H9 (cell line): ENCODE data around the gene SCGB1A1. TPM values are rescaled to one million over a fixed set of nuclear protein-coding genes. Genes with fewer than 3 reads are reported as not detected.

Experiments
- DNase-seq: peaks from one replicate; pipeline ENCODE4 v3.0.0-alpha.2; 2017
- H2AFZ ChIP-seq: one replicate; pipeline ENCODE4 v1.6.1; 2013; ENCODE audit warnings: mild to moderate bottlenecking, low read length, control low read depth, moderate library complexity
- H2AK5ac ChIP-seq: 2 replicates; pipeline ENCODE4 v1.6.1; 2013; ENCODE audit warnings: low read length, control low read depth, mixed read lengths; ENCODE audit not compliant: insufficient read length
- H2BK120ac ChIP-seq: one replicate; pipeline ENCODE4 v1.6.1; 2013; ENCODE audit warnings: low read depth, mild to moderate bottlenecking, low read length, control low read depth, inconsistent platforms; ENCODE audit not compliant: poor library complexity, severe bottlenecking
- H2BK12ac ChIP-seq: 2 replicates; pipeline ENCODE4 v1.6.1; 2013; ENCODE audit warnings: low read length, control low read depth, mixed read lengths, low read depth; ENCODE audit not compliant: insufficient read length
- H2BK15ac ChIP-seq: 2 replicates; pipeline ENCODE4 v1.6.1; 2013; ENCODE audit warnings: low read depth, low read length, control low read depth
- H2BK20ac ChIP-seq: one replicate; pipeline ENCODE4 v1.6.1; 2013; ENCODE audit warnings: low read depth, mild to moderate bottlenecking, low read length, control low read depth, inconsistent platforms; ENCODE audit not compliant: poor library complexity, severe bottlenecking
- H2BK5ac ChIP-seq: 2 replicates; pipeline ENCODE4 v1.6.1; 2013; ENCODE audit warnings: low read length, control low read depth, mixed read lengths; ENCODE audit not compliant: insufficient read length
- H3K14ac ChIP-seq: 2 replicates; pipeline ENCODE4 v1.6.1; 2013; ENCODE audit warnings: low read length, control low read depth; ENCODE audit not compliant: insufficient read depth
- H3K18ac ChIP-seq: 2 replicates; pipeline ENCODE4 v1.6.1; 2013; ENCODE audit warnings: low read depth, mild to moderate bottlenecking, mixed read lengths, low read length, control low read depth; ENCODE audit not compliant: insufficient read length
- H3K23ac ChIP-seq: 2 replicates; pipeline ENCODE4 v1.6.1; 2013; ENCODE audit warnings: low read length, control low read depth, mixed read lengths, low read depth; ENCODE audit not compliant: insufficient read length
- H3K23me2 ChIP-seq: 2 replicates; pipeline ENCODE4 v1.6.1; 2013; ENCODE audit warnings: low read depth, mild to moderate bottlenecking, mixed read lengths, low read length, control low read depth; ENCODE audit not compliant: insufficient read length, poor library complexity, severe bottlenecking
- H3K27ac ChIP-seq: 2 replicates; pipeline ENCODE4 v1.5.1; 2013; ENCODE audit warnings: low read length, control low read depth, mixed read lengths, low read depth; ENCODE audit not compliant: insufficient read length
- H3K27me3 ChIP-seq: 2 replicates; pipeline ENCODE4 v1.6.1; 2013; ENCODE audit warnings: low read length, control low read depth, inconsistent platforms; ENCODE audit not compliant: insufficient read depth
- H3K4ac ChIP-seq: 2 replicates; pipeline ENCODE4 v1.6.1; 2013; ENCODE audit warnings: low read depth, mild to moderate bottlenecking, control low read depth, inconsistent platforms, low read length, moderate library complexity
- H3K4me1 ChIP-seq: 2 replicates; pipeline ENCODE4 v1.6.1; 2013; ENCODE audit warnings: low read length, control low read depth, inconsistent platforms; ENCODE audit not compliant: insufficient read depth
- H3K4me2 ChIP-seq: 2 replicates; pipeline ENCODE4 v1.6.1; 2013; ENCODE audit warnings: low read length, control low read depth, mixed read lengths; ENCODE audit not compliant: insufficient read length, insufficient read depth
- H3K56ac ChIP-seq: 2 replicates; pipeline ENCODE4 v1.6.1; 2013; ENCODE audit warnings: low read depth, mild to moderate bottlenecking, mixed read lengths, low read length, control low read depth; ENCODE audit not compliant: insufficient read length
- H3K79me1 ChIP-seq: 2 replicates; pipeline ENCODE4 v1.6.1; 2013; ENCODE audit warnings: low read depth, mild to moderate bottlenecking, moderate library complexity, low read length, control low read depth, inconsistent platforms; ENCODE audit not compliant: insufficient read depth, poor library complexity, severe bottlenecking
- H3K79me2 ChIP-seq: 2 replicates; pipeline ENCODE4 v1.6.1; 2013; ENCODE audit warnings: low read length, control low read depth, inconsistent platforms; ENCODE audit not compliant: insufficient read depth
- H3K9ac ChIP-seq: 2 replicates; pipeline ENCODE4 v1.6.1; 2013; ENCODE audit warnings: low read length, control low read depth, mixed read lengths; ENCODE audit not compliant: insufficient read length; ENCODE audit errors: extremely low read depth
- H3K9me3 ChIP-seq: one replicate; pipeline ENCODE4 v1.6.1; 2013; ENCODE audit warnings: low read depth, low read length, inconsistent platforms; ENCODE audit not compliant: control insufficient read depth
- H3T11ph ChIP-seq: one replicate; pipeline ENCODE4 v1.6.1; 2013; ENCODE audit warnings: mild to moderate bottlenecking, low read length, control low read depth, inconsistent platforms
- H4K20me1 ChIP-seq: one replicate; pipeline ENCODE4 v1.6.1; 2013; ENCODE audit not compliant: control insufficient read depth, insufficient read length, insufficient read depth
- H4K5ac ChIP-seq: 2 replicates; pipeline ENCODE4 v1.6.1; 2013; ENCODE audit warnings: low read depth, mild to moderate bottlenecking, mixed read lengths, low read length, control low read depth; ENCODE audit not compliant: insufficient read length
- H4K8ac ChIP-seq: replicated peaks from 2 replicates; pipeline ENCODE4 v1.6.1; 2013; ENCODE audit warnings: low read length, control low read depth, mixed read lengths, low read depth; ENCODE audit not compliant: insufficient read length
- H4K91ac ChIP-seq: 2 replicates; pipeline ENCODE4 v1.6.1; 2013; ENCODE audit warnings: low read depth, mild to moderate bottlenecking, moderate library complexity, mixed read lengths, low read length, control low read depth; ENCODE audit not compliant: insufficient read length
- H3K27ac Mint-ChIP-seq, 3 experiments: 2 replicates in 2 of 3; 3 replicates in 1 of 3; pipeline ENCODE4 v1.8.0; 2020 to 2021; ENCODE audit warnings: mixed read lengths in 3 of 3, mild to moderate bottlenecking in 1 of 3, moderate library complexity in 1 of 3
- H3K27me3 Mint-ChIP-seq: 2 replicates; pipeline ENCODE4 v1.8.0; 2021; ENCODE audit warnings: low read depth, mild to moderate bottlenecking, moderate library complexity, mixed read lengths
- H3K36me3 Mint-ChIP-seq, 3 experiments: 2 replicates in 2 of 3; 3 replicates in 1 of 3; pipeline ENCODE4 v1.8.0; 2020 to 2021; ENCODE audit warnings: low read depth in 3 of 3, mixed read lengths in 3 of 3; ENCODE audit not compliant: insufficient read depth in 1 of 3
- H3K4me1 Mint-ChIP-seq, 2 experiments: 2 replicates each; pipeline ENCODE4 v1.8.0; 2020; ENCODE audit warnings: mixed read lengths in 2 of 2
- H3K4me3 Mint-ChIP-seq, 2 experiments: 2 replicates in 1 of 2; 3 replicates in 1 of 2; pipeline ENCODE4 v1.8.0; 2020 to 2021; ENCODE audit warnings: mild to moderate bottlenecking in 2 of 2, mixed read lengths in 2 of 2, moderate library complexity in 1 of 2
- H3K9me3 Mint-ChIP-seq, 2 experiments: 2 replicates in 1 of 2; 3 replicates in 1 of 2; pipeline ENCODE4 v1.8.0; 2020; ENCODE audit warnings: mild to moderate bottlenecking in 2 of 2, mixed read lengths in 2 of 2, moderate library complexity in 1 of 2
- CTCF ChIP-seq: fragments of 200-600 bp; sonication (generic); conservative IDR thresholded peaks from 3 replicates; pipeline ENCODE4 v1.8.0; 2021; ENCODE audit warnings: antibody characterized with exemption, mild to moderate bottlenecking
- WGBS: extraction: QIAGEN DNeasy Blood & Tissue Kit; methylation state at CpG from one replicate; pipeline ENCODE4 v1.1.7; 2013; ENCODE audit warnings: missing lambda C conversion rate, low lambda C conversion rate, mixed read lengths; ENCODE audit not compliant: insufficient read length; ENCODE audit errors: extremely low coverage; 5-methylcytosine and 5-hydroxymethylcytosine counted together
- total RNA-seq: library from RNA; stranded (reverse); gene quantifications from 2 replicates; pipeline ENCODE4 v1.2.1, GENCODE V29; 2021

The SCGB1A1 gene
- total RNA-seq, 1 experiment from 2014 or later: not detected

- no CpG with 5 or more reads among the region's 5 CpGs for WGBS
- Histone ChIP-seq H2BK5ac (no peak overlapping the region), H3K27me3 (no peaks in the 10 kb centered on the region; the same call in 1 of the 2 replicates)
Measured at GRCh38 chr11:62418136-62418535, 697 bp upstream of the SCGB1A1 start.

More at GRCh38 chr11:62418136-62418535, 697 bp upstream of the SCGB1A1 start:
- no peak overlapping the region for H4K91ac ChIP-seq
- Mint-ChIP-seq H3K36me3 (no peaks in the 10 kb centered on the region), H3K27ac (no peak overlapping the region), H3K4me1 (peaks cover 4 to 9% of the 10 kb centered on the region in 2 experiments), H3K9me3 (no peaks in the 10 kb centered on the region), H3K27me3 (peaks cover 42% of the 10 kb centered on the region), H3K4me3 (no peak overlapping the region)
- H3K14ac ChIP-seq: no peak overlapping the region
- no peak overlapping the region for H2BK15ac ChIP-seq
- no peaks in the 10 kb centered on the region for H3K79me2 ChIP-seq
- DNase-seq: no peak
- no peak overlapping the region for H3K4me2 ChIP-seq
- H2AK5ac ChIP-seq: no peak overlapping the region
- no peaks in the 10 kb centered on the region for H3K79me1 ChIP-seq
- H4K8ac ChIP-seq: no peak overlapping the region
- H3K18ac ChIP-seq: no peak overlapping the region
- H2BK20ac ChIP-seq: no peak overlapping the region
- H2BK120ac ChIP-seq: no peak overlapping the region
- no peaks in the 10 kb centered on the region for H3K23me2 ChIP-seq
- no peaks in the 10 kb centered on the region for H3K9me3 ChIP-seq
- H4K5ac ChIP-seq: no peak overlapping the region
- H3K27ac ChIP-seq: no peak overlapping the region
- no peak overlapping the region for H3T11ph ChIP-seq
- no peak overlapping the region for H2AFZ ChIP-seq
- H3K23ac ChIP-seq: no peak overlapping the region
- H3K4ac ChIP-seq: no peak overlapping the region
- H3K4me1 ChIP-seq: no peaks in the 10 kb centered on the region
- no peak overlapping the region for H3K9ac ChIP-seq
- no peaks in the 10 kb centered on the region for H4K20me1 ChIP-seq
- H2BK12ac ChIP-seq: no peak overlapping the region
- no peak for TF ChIP-seq CTCF
- no peak overlapping the region for H3K56ac ChIP-seq
